COLO829 (cell line): ENCODE results near the gene SLC16A2.
"Not testable (repeated sequence)": the region's sequence is repeated elsewhere in the genome, so short reads cannot be mapped to it uniquely, and the experiment has no call there.

Experiments
- DNase-seq: peaks from one replicate; pipeline ENCODE4 v3.0.0; 2012; ENCODE audit warnings: low spot score

Gene SLC16A2

GRCh38 chrX:74446876-74447275, 25.6 kb downstream of the SLC16A2 start:
- DNase-seq: no peak

- DNase-seq: no peak
These were observed 27.4 kb downstream of the SLC16A2 start for GRCh38 chrX:74448669-74449068.

DNA sequence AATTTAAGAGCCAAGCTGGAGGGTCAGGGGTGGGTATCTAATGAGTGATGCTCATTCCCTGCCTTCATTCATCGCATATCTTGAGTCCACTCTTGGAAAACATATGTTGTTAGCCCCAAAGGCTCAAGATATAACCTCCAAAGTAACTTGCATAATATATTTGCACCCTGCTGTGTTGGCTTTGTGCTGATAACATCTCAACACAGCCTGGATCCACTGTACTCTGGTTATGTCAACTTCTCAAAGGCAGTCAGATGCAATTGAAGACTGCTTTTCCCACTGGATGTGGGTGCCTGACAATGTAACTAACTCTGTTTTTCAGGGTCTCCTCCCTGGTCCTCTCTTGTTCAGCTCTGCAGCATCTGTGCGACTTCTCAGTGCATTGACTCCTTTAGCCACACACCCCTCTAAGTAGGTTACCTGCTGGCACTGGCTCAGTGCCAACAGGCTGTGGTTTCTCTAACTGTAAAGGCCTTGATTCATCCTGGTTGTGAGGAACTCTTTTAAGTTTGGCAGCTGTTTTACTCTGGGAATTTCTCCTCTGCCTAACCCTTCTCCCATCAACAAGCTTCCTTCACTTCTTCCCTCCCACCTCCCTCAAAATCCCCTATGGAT, 28.1 kb downstream of the SLC16A2 start:
- DNase-seq: no peak

DNA sequence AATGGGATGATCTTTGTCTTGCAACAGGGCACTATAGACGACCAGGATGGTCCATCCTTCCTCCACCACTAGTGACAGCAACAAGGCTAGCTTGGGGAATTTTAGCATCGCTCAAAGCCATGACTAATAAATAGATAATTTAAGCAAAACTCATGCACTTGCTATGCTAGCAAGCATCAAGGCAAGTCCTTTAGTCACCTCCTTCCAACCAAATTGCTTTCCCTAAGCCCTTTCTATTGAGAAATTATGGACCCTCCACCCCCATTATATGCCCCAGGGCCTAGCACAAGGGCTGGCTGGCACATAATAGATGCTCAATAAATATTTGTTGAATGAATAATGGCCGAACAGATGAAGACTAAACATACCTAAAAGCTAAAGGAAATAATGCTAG, 28.6 kb downstream of the SLC16A2 start:
- no peak for DNase-seq

GRCh38 chrX:74450803-74451449, 29.6 kb downstream of the SLC16A2 start:
- peak; percentile 24 for DNase-seq

GRCh38 chrX:74451450-74452198, 30.3 kb downstream of the SLC16A2 start:
- no peak for DNase-seq

DNA sequence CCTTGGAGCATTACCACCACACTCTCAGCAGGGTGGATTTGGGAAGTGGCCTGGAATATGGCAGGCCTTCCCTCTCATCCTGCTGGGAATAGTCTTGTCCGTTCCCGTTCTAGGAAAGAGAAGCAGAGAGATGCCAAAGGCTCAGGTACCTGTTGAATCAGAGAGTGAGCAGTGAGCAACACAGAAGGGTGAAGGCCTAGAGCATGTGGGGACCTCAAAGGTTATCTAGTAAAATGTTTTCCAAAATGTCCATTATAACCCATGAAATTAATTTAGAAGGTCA, 30.8 kb downstream of the SLC16A2 start:
- no peak for DNase-seq

GRCh38 chrX:74453178-74453577, 31.9 kb downstream of the SLC16A2 start:
- no peak for DNase-seq

- DNase-seq: not testable (repeated sequence)
These were observed 32.9 kb downstream of the SLC16A2 start for GRCh38 chrX:74454233-74454632.

DNA sequence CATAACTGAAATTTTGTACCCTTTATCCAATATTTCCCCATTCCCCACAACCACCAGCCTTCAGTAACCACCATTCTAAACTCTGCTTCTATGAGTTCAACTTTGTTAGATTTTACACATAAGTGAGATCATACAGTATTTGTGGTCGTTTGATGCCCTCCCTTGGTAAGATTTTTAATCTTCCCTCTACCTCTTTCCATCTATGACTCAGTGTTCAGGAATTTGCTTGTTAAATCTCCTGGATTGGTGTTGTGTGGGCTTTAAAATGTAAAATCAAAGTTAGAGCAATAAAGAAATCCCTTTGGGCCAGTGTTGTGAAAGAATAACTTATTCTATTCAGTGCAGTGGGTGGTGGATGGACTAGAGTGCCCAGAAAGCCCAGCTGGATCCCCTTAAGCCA, 37.4 kb downstream of the SLC16A2 start:
- peak; percentile 45 for DNase-seq

DNA sequence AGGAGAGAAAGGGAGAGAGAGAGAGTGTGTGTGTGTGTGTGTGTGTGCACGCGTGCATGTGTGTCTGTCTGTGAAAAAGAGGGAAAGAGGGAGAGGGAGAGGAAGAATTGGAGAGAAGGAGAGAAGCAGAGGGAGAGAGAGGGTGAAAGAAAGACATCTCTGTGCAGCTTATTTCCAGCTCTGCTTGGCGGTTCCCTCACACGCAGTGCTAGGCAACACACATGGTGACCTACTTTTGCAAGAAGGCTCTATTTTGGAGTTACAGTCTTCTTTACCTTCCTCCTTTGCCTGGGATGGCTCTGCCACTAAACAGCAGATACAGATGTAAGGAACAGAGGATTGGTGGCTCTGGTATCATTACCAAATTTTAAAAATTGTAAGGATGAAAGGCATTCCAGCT, 40.1 kb downstream of the SLC16A2 start:
- DNase-seq: no peak

DNA sequence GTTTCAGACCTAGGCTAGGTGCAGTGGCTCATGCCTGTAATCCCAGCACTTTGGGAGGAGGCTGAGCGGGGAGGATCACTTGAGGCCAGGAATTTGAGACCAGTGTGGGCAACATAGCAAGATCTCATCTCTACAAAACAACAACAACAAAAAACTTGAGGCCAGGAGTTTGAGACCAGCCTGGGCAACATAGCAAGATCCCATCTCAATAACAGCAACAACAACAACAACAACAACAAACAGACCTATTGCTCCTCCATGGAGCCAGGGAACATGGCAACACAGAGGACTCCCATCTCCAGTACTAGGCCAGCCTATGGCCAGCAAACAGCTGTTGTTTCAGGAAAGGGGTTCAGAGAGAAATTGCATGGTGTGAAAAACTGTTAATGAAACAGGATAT, 43.4 kb downstream of the SLC16A2 start:
- DNase-seq: no peak

DNA sequence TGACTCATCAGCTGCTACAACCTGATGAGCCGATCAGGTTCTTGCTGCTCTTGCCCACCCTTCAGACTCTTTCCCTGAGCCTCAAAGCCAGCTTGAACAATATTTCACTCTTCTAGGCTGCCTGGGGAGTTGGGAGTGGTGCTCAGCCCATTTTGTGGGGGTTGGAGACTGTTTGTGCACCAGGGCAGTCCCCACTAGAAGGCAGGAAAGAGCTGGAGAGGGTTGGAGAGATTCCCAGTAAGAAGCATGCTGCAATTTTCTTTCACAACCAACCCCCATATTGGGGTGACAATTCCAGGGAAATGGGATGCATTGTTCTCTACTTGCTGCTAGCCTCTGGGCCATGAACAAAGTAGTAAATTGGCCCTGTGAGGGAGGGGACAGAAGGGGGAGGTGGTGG, 44.1 kb downstream of the SLC16A2 start:
- no peak for DNase-seq

- no peak for DNase-seq
These were observed 46.4 kb downstream of the SLC16A2 start for GRCh38 chrX:74467656-74468055.

- DNase-seq: not testable (repeated sequence)
These were observed 51.8 kb downstream of the SLC16A2 start for GRCh38 chrX:74473116-74473515.

GRCh38 chrX:74490247-74490646, 69.0 kb downstream of the SLC16A2 start:
- no peak for DNase-seq

- DNase-seq: no peak
These were observed 71.5 kb downstream of the SLC16A2 start for GRCh38 chrX:74492720-74493201.

- no peak for DNase-seq
These were observed 72.5 kb downstream of the SLC16A2 start for GRCh38 chrX:74493806-74494205.

GRCh38 chrX:74498924-74499323, 77.6 kb downstream of the SLC16A2 start:
- no peak for DNase-seq

DNA sequence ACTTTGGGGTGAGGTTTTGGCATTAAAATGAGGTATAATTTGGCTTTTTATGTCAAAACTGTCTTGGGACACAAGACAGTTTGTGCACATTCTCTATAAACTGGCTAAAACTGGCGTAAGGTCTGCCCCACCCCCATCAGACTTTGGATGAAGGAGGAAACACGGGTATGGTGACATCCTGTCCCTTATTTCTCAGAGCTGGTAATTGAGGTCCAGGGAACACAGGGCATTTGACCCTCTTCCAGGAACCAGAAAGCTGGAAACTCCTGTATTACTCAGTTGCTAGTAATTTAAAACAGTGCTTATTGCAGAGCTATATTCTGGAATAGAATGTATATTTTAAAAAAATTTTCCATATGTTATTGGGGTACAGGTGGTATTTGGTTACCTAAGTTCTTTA, 78.8 kb downstream of the SLC16A2 start:
- no peak for DNase-seq

DNA sequence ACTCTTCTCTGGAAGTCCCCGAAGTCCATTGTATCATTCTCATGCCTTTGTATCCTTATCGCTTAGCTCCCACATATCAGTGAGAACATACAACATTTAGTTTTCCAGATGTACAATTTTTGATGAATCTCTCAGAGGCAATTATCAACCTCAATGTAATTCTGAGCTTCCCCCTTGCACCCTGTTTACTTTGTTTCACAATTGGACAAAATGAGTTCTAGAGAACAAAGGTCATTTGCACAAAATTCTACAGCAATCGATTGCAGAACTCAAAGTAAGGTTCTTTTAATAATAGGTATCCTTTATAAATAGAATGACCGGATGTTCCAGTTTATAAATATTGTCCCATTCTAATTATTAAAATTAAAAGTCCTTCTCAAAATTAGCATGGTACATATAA, 79.3 kb downstream of the SLC16A2 start:
- no peak for DNase-seq

DNA sequence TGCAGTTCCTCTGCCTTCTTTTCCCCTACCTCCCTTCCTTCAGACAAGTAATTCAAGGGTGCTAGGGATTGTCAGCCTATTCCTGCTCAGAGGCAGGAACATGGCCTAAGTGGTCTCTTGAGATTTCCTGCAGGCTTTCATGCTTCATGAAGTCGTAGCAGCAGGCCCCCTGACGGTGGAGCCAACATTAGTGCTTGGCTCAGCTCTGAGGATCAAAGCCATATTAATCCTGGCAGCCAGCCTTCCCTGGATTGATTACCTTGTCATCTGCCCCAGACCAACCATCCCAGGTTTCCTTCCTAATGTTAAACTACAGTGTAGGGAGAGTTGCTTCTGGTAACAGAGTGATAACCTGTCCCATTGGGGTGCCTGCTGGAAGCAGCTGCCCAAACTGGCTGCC, 84.1 kb downstream of the SLC16A2 start:
- DNase-seq: no peak

DNA sequence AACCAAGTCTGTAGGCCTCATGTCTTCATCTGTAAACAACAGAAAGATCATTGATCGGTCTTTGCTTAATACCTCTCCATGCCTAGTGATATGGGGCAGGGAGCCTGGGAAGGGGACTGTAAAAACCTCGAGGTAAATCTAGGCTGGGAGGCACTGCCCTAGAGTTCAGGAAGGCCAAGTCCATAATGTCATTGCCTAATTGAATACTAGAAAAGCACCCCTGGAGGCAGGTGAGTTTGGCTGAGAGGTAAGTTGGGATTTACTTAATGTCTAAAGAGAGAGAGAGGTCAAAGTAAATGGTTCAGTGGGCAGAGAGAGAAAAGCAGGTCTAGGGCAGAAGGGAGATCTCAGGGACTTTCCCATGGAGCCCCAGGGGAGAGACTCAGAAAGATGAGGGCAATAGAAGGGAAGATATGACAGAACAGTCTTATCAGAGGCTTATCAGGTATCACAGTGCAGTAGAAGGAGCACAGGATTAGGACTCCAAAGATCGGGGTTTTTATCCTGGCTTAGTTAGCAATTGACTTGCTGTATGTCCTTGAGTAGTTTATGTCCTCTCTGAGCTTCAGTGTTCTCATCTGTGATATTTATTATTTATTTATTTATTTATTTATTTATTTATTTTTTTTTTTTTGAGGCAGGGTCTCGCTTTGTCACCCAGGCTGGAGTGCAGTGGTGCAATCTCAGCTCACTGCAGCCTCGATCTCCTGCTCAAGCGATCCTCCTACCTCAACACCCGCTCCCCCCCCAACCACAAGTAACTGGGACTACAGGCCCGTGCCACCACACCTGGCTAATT, 85.2 kb downstream of the SLC16A2 start:
- no peak for DNase-seq
